HG03139 (cell line): Measurements from ENCODE around the gene FGF11.
"Not testable (repeated sequence)": the region's sequence is repeated elsewhere in the genome, so short reads cannot be mapped to it uniquely, and the experiment has no call there.

Experiments used
- ATAC-seq: cut with Tn5 transposase; IDR thresholded peaks from one replicate; pipeline ENCODE4 v1.9.1; 2021; ENCODE audit not compliant: unreplicated experiment

Gene FGF11

GRCh38 chr17:7478276-7479212 lies 39.2 kb downstream of the FGF11 start:
- ATAC-seq: no peak

- no peak for ATAC-seq
These were observed 40.1 kb downstream of the FGF11 start, which contains the start of gene ZBTB4 for GRCh38 chr17:7479213-7480088. TSS of gene ZBTB4 (minus strand) at chr17:7479631. CDS start at chr17:7466801, 12,830 bp downstream.

- ATAC-seq: no peak
These were observed 40.7 kb downstream of the FGF11 start for GRCh38 chr17:7480089-7480384.

- not testable (repeated sequence) for ATAC-seq
These were observed 42.0 kb downstream of the FGF11 start, which contains the start of gene SLC35G6 for GRCh38 chr17:7481275-7481674. TSS of gene SLC35G6 (plus strand) at chr17:7481446. CDS start at chr17:7481517, 71 bp downstream.

- not testable (repeated sequence) for ATAC-seq
These were observed 42.8 kb downstream of the FGF11 start for GRCh38 chr17:7481842-7482741.

GRCh38 chr17:7482742-7483088 lies 43.4 kb downstream of the FGF11 start:
- not testable (repeated sequence) for ATAC-seq

GRCh38 chr17:7483255-7484066 lies 44.1 kb downstream of the FGF11 start:
- ATAC-seq: peak; percentile 36

GRCh38 chr17:7484067-7484918 lies 45.0 kb downstream of the FGF11 start, which contains the start of gene POLR2A:
TSS of gene POLR2A (plus strand) at chr17:7484366.
- peak; percentile 50 for ATAC-seq

GRCh38 chr17:7484919-7485377 lies 45.6 kb downstream of the FGF11 start:
- no peak for ATAC-seq

- ATAC-seq: no peak
These were observed 46.9 kb downstream of the FGF11 start for GRCh38 chr17:7486181-7486580.

- no peak for ATAC-seq
These were observed 50.8 kb downstream of the FGF11 start for GRCh38 chr17:7490144-7490543.

GRCh38 chr17:7491583-7491982 lies 52.3 kb downstream of the FGF11 start:
- no peak for ATAC-seq

- no peak for ATAC-seq
These were observed 54.6 kb downstream of the FGF11 start for GRCh38 chr17:7493941-7494340.
